NCI-H2171 treated with DMSO at 0.1 percent for 48 hours (cell line): ENCODE results near the gene MEGF8.

Source experiments
- DNase-seq: peaks from one replicate; lab custom pipeline; 2025; lab: John Stamatoyannopoulos, UW

Gene MEGF8

DNA sequence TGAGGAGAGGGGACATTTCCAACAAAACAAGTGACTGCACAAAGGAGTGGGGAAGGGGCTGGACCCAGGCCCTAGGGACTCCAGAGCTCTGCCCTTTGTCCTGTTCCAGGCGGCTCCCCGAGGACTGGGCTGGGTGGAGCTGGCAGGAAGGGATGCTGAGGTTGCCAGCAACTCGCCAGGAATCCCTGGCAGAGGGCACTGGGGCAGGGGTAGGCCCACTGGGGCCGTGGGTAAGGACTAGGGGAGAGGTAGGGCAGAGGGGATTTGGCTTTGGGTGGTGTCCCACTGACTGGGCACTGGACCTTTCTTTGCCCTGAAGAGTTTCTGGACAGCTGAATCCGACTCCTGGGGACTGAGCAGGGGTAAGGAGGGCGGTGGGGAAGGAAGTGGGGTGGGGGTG is 93.9 kb downstream of the MEGF8 start:
- DNase-seq = no peak

- DNase-seq = peak; percentile 68
Measured at GRCh38 chr19:42420055-42420544, 94.7 kb downstream of the MEGF8 start.

DNA sequence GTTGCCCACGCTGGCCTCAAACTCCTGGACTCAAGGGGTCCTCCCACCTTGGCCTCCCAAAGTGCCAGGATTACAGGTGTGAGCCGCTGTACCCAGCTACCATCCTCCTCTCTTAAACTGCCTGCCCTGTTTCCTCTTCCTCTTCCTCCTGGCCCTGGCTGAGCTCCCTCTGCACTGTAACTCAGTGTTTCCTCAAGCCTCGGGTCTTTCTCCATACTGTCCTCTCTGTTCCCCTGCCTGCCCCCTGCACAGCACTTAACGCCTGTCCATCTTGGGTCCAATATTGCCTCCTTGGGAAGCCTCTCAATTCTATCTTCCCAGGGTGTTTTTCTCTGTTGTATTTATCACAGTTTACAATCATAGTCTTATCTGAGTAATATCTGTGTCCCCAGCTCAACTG is 95.7 kb downstream of the MEGF8 start:
- DNase-seq = no peak

GRCh38 chr19:42421591-42422031 is 96.2 kb downstream of the MEGF8 start:
- DNase-seq = no peak

GRCh38 chr19:42422092-42422900 is 96.9 kb downstream of the MEGF8 start:
- DNase-seq = no peak

DNA sequence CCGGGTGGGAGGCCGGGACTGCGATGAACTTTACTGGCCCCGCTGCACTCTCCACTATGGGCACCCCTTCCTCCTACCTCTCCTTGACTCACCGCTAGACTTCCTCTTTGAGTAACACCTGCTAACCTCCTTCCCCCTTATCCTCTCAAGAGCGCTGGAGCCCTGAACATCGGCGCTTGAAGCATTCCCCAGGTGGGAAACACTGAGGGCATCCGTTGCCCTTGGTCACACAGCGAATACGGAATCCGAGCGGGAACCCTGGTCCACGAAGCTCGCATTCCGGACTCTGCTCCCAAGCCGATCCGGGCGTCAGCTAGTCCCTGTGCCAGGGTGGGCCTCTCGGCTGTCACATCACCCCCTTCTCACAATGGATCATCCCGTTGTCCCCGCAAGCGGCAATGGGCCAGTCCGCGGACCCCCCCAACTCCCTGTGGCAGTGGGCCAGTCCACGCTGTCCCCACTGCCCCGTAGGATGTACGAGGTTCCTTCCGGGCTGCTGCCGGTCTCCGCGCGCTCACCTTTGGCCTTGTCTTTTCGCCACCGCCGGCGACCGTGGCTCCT is 97.5 kb downstream of the MEGF8 start:
- peak; percentile 27 for DNase-seq

DNA sequence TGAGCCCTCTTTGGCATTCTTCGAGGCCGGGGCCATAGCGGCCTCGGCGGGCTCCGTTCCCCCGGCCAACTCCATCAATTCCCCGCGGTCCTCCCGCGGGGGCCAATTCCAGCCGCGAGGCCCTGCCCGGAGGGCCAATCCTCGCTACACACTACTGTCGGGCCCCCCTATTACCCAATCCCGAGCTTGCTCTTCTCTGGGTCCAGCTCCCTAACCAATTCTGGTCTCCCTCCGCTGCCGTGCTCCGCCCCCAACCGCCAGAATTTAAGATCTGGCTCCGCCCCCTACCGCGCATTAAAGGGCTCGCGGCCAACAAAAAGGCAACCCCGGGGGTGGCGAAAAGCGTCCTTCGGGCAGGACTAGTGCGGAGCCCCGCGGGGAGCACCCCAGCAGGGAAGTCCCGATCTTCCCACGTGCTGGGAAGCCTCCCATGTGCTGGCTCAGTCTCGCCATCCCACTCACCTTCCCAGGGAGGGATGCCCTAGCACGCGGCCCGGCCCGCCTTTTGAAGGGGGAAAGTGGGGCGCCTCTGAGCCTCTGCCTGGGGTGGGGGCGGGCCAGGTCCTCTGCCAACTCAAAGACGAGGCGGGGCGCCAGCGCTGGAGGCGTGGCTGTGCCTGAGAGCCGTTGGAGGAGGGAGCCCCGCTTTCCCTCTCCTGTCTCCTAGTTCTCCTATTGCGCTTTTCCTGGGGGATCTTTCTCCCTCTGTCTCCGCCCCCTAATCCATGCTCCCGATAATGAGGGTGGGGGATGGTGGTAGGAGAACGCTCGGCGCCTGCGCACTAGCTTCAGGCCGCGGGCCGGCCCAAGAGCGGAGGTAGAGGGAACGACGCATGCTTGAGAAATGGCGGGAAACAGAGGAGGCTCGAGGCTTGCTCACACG is 98.3 kb downstream of the MEGF8 start:
- DNase-seq = peak; percentile 70

DNA sequence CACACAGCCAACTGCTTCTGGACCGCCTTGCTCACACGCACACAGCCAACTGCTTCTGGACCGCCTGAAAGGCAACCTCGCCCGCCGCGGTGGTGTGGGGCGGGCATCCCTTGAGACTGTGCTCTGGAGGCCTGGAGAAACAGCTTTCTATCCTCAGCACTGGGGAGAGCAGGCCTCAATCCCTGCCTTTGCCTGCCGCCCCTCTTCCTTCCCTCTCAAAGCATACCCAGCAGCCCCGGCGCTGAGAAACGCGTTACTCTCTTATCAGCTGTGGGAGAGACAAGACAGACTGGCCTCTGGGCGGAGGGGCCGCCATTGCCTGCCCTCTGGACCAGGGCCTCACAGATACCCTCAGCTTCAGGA is 98.9 kb downstream of the MEGF8 start:
- no peak for DNase-seq

- no peak for DNase-seq
Measured at GRCh38 chr19:42424712-42425131, 99.3 kb downstream of the MEGF8 start.

DNA sequence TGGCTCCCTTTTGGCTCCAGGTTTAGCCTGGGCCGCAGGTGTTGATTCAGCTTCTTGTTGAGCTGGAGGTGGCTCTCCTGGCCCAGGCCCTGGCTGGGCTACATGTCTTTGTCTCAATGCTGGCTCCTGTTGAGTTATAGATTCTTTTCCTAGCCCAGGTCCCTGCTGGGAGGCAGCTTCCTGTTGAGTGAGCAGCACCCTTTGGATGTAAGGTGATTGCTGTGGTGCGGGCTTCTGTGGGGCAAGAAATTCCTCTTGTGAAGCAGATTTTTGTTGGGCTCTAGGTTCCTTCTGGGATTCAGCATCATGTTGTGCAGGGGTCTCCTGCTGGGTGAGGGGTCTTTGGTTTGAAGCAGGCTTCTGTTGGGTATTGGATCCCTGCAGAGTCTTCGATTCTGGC is 101.2 kb downstream of the MEGF8 start:
- DNase-seq = no peak

GRCh38 chr19:42427313-42427712 is 101.9 kb downstream of the MEGF8 start, which contains the start of gene LIPE:
LIPE (minus strand) TSS chr19:42427388; CDS start chr19:42427149, 239 bp downstream.
- DNase-seq = peak; percentile 57
